ENCODE results near the gene CKM.

DNA sequence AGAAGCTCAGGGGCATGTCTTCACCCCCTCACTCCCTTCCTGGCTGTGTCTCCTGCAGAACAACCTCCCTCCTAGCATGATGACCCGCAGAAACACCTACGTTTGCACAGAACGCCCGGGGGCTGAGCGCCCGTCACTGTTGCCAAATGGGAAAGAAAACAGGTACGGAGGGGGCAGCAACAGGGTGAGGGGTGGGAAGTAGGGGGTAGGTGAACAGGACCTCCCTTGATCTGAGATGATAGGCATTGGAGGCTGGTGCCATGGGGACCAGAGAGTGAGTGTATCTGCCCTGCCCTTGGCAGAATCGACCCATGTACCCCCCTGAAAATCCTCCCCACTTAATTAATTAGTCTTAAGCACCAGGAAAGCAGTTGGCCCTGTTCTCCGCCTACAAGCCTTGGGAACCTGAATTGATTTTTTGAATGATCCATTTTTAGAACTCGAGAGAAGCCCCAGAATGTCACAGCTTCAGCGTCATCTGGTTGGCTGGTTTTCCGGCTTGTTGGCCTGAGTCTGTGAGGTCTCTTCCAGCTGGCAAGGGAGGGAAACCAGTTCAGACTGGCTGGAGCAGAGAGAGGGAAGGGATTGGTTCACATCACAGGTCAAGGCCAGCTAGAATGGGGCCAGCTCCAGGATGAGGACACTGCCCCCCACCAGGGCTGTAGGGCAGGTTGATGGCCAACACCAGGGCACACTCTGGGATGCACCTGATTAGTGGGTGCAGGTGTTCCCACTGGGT is 28.2 kb downstream of the CKM start:
- TF ChIP-seq CTCF (IDR thresholded peaks at IDR 0.05) (no peak), POLR2A (IDR thresholded peaks at IDR 0.05) (no peak)

All from vagina (tissue), 2 donors.